ENCODE measurements around the gene VEPH1.
A peak's percentile ranks its signal among the peaks of the same experiment; 100 is the strongest.

Gene VEPH1

DNA sequence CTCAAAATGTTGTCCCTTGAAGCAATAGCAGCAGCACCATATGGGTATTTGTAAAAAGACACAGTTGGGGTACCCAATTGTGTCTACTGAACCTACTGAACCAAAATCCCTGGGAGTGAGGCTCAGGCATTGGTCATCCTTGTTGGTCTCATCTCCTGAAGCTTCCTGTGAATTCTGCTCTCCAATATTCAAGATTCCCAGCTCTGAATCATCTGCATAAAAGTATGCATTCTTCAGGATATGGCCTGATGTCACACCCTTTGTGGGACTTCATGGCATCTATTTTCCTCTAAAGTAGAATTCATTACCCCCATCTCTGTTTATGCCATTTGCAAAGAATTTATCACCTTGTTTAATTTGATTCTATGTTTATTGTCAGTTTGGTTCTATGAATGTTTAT lies 79.9 kb downstream of the VEPH1 start:
- DNase-seq = no peak

DNA sequence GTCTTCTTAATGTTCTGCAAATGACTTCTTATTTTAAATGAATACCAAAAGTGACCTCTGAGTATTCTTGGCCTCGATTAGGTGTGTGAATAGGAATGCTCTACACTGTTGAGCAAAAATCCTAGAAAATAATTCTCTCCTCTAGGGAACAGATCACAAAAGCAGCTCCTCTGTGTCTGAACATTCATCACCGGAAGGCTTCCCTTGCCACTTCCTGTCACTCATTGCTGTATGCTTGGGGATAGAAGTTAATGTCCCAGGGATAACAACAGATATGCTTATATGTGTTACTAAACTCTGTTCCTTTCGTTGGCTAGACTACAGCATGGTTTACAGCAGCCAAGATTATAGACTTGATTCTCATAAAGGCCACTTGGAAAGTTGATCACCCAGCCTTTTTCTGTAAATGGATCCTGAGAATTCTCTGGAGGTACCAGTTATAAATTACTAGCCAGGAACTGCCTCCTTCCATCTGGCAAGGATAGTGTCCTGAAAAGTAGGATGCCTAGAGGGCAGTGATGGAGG lies 82.5 kb downstream of the VEPH1 start:
- no peak for DNase-seq

DNA sequence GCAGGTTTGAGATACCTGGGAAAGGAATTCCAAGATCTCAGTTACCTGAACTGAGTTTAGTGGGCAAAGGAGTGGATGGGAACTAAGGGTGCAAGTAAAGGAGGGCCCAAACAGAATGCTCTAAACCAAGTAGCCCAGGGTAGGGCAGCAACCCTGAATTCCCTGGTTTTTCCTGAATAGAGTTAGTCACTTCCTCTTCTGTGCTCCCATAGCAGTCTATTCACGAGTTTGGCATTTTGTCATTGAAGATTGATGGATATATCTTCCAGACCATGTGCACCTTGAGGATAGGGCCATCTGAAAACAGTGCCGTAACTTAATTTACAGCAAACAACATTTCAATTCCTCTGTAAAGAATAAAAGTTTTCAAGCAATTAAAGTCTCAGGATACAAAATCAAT lies 85.1 kb downstream of the VEPH1 start:
- no peak for DNase-seq

DNA sequence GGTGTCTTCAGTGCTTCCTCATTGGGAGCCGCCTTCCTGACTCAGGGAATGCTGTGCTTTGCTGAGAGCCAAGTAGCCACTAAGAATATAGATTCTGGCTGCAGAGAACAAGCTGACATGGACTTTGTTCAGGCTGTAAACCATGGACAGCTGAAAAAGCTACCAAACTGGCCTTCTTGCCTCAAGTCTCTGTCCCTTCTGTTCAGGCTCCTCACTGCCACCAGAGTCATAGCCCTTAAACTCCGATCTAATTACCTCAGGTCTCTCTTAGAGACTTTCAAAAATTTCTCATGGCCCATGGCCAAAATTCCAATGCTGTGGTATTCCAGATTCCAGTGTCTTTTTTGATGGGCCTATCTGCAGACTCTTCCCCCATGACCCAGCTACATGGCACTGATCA lies 86.0 kb downstream of the VEPH1 start:
- DNase-seq = no peak

DNA sequence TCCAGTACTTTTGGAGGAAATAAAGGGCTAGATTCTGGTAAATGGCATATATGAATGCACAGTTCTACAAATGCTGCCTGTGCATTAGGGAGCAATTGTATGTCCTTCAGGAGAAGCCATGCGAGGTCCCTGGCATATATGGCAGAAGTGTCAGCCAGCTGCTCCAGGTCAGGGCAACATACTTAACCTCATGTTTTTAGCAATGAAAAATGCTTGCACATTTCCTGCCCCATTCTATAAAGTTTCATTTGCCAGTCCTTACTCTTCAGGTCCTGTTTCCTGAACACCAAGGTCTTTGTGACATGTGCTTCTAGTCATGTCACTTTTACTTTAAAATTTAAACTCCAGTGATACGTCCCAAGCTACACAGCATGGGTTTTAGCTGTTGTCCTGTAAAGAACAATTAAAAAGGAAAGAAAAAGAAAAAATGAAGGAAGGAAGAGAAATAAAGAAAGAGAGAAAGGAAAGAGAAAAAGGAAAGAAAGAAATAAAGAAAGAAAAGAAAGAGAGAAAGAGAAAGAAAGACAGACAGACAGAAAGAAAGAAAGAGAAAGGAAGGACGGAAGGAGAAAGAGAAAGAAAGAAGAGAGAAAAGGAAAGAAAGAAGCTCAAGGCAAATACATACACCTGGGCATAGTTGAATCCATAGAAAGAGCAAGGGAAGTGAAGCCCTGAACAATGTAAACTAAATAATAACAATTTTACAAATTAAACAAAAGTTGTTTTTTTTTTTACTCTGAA lies 86.7 kb downstream of the VEPH1 start:
- DNase-seq = no peak

DNA sequence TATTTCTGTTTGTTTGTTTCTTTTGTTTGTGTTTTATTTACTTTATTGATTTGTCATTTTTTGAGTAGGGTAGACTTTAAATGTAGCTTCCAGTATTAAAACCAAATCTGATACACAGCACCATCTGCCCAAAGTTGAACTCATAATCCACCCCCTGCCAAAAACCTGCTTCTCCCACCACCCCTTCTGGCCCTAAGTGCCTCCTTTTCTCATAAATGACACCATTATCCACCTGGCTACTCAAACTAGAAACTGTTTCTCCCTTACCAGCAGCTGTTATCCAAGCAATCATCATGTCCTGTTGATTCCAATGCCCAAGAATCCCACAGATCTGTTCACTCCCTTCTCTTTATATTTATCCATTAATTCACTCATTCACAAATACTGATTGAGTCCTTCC lies 88.4 kb downstream of the VEPH1 start:
- DNase-seq = no peak

DNA sequence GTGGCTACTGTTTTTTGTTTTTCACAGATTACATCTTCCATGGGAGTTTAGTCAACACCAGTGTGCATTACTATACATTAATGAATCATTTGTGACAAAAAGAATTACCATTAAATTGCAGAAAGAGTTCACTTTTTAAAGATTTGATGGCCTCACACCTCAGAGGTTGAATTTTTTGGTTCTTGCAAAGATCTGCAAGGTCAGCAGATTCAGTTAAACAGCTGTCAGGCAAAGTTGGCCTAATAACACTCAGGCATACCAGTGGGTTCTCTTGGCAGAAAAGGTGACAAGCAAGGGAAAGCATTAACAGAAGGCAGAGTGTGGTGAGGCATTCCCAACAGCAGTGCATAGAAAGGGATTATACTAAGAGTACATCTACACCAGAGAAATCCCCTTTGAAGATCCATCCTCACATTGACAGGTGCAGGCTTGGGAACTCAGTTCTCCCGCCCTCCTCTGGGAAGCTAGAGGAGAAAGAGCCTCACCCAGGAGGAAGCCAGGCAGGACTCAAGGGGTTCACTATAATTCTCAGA lies 90.8 kb downstream of the VEPH1 start:
- DNase-seq = no peak

DNA sequence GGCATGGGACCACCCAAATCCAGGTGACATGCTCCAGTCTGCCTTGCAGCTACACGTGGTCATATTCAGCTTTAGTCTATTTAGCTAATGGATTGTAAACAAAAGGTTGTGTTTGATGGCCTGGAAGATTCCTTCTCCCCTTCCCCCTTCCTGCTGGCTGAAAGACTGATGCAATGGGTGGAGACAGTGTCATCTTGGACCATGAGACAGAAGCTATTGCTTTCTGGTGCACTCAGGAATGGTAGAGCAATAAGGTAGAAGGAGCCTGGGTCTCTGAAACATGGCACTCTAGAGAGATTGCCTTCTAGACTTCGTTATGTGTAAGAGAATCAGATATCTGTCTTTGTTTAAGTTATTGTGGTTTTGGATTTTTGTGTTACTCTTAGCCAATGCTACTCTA lies 92.3 kb downstream of the VEPH1 start:
- no peak for DNase-seq

DNA sequence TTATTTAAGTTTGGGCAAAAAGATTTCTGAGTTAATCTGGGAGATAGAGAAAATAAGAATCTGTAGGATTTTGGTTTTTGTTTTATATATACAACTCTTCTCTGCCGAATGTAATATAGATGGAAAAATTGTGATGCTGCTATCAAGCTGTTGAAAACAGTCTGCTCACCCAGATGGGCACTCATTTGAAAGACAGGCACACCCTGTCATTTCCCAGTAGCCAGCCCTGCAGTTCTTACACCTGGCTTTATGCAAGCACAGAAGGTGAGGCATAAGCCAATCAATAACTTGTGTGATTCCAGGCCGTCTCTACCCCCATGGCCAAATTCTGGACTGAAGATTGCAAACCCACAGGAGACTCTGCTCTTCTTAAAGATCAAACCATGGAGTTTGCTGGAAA lies 93.7 kb downstream of the VEPH1 start:
- DNase-seq = no peak

DNA sequence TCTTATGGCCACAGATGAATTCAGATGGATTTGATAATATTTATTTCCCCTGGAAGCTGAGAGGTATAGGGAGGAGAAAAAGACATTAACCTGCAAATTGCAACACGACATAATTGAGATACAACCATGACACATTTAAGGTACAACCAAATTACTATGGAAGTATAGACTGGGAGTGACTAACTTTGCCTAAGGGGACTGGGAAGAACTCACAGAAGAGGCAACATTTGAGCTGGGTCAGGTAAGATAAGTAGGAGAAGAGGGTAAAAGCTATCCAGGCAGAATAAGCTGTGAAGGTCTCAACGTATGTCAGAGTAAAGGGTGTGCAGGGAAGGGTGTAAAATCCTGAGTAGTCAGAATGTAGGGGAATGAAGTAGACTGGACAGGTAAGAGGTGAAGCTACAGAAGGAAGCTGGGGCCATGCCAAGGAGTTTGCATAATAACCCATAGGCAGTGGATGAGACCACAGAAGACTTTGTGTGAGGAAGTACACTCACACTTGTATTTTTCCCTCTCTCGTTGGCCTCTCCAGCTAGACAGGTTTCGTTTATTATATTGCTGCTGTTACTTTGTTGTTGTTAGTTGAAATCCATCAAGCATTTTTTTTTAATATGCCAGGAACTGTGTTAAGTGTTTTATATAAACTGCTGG lies 94.6 kb downstream of the VEPH1 start:
- DNase-seq = peak; percentile 15

DNA sequence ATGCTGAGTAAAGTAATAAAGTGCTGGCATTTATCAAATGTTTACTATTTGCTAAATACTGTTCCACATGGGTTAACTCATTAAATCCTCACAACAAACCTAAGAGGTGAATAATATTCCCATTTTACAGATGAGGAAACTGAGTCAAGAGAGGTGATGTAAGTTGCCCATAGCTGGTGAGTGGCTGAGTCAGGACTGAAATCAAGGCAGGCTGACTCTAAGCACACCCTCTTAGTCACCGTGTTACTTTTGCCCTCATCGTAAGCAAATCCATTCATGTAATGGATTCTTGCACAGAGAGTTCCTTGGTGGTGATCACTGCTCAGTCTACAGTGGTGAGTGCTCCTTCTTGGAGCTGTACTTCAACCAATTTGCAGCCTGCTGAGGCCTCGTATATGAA lies 95.4 kb downstream of the VEPH1 start:
- no peak for DNase-seq

DNA sequence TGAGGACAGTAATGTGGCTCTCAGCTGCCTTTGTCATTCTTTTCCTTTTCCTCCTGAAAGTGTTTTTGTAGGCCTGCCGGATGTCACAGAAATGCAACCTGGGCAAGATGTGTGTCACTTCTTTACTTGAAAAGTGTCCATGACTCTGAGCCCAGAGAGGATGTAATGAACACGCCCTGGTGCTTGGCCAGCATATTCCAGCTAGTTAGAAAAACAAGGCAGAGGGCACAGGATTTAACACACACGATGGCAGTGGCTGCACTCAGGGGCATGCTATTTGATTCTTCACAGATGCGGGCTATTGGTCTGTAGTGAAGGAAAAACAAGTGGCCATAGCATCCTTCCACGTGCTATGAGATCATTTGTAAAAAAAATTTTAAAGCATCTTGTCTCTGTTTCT lies 96.8 kb downstream of the VEPH1 start:
- no peak for DNase-seq

DNA sequence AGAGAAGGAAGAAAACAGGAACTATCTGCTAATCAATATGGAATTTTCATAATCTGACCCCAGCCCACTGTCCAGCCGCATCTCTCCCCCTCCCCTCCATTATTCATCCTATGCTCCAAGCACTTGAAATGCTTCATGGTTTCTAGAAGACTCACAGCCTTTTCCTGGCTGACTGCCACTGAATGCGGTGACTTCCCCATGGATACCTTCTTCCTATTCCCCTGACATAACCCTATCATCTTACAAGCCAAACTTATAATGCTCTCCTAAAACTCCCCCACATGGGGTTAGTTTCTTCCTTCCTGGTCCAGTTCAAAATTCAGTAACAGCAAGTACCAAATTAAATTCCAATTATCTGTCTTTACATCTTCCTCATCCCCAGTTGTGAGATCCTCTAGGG lies 97.8 kb downstream of the VEPH1 start:
- no peak for DNase-seq

DNA sequence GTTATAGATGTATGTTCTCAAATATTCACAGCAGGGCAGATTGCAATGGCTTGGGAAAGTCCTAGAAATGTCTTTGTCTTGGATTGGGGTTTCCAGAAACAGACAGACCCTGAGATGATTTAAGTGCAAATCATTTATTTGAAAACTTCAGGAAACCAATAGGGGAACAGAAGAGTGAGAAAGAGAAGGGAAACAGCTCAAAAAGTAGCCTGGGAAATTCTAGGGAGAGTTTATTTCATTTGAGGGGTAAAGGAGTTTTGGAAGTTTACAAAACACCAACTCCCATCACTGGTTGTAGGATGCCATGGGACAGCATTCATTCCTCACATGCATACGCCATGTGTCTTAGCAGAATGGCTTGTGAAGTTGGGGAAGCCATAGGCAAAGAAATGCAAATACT lies 98.8 kb downstream of the VEPH1 start:
- no peak for DNase-seq

DNA sequence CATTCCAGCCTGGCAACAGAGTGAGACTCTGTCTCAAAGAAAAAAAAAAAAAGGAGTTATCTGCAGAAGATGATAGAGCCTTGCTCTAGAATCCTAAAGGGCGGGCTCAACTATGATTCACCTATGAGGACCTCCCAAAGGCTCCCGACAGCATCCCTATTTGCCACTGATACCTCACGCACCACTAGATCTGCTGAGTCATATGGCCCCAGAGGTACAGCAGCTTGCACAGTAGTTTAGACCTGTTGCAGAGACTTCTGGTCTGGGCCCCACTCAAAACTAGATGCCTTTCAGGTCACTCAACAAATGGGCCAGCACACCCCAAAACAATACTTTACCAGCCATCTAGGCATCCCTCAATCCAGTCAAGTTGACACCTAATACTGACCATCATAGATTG lies 104.6 kb downstream of the VEPH1 start:
- DNase-seq = no peak

DNA sequence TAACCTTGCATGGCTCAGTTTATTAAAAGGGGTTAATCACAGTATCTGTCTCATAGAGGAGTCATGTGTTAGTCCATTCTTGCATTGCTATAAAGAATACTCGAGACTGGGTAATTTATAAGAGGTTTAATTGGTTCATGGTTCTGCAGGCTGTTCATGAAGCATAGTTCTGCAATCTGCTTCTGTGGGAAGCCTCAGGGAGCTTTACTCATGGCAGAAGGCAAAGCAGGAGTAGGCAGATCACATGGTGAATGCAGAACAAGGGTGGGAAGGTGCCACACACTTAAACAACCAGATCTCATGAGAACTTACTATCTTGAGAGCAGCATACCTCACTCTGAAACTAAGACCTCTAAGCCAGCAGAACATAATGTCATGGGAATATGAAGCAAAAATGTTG lies 108.8 kb downstream of the VEPH1 start:
- no peak for DNase-seq

DNA sequence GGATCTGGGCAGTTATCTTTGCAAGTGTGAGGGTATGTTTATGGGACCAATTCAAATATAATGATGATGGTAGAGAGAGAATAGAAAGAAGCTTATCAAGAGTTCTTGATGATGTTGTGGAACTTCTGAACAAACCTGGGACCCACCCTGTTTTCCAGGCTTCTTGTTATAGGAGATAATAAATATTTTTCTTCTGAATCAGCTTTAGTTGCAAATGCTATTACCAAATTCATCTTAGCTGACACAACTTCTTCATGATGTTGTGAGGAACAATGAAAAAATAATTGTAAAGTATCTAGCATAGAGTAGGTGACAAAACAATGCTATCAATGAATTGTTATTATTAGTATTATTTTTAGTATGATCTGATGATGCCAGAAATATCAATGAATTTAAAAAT lies 110.1 kb downstream of the VEPH1 start:
- no peak for DNase-seq

DNA sequence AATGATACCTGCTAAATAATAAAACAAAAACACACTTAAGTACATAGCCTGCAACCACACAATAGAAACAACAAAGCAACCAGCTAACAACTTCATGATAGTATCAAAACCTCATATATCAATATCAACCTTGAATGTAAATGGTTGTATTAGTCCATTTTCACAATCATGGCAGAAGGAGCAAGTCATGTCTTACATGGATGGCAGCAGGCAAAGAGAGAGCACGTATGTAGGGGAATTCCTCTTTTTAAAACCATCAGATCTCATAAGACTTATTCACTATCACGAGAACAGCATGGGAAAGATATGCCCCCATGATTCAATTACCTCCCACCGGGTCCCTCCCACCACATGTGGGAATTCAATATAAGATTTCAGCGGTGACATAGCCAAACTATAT lies 111.1 kb downstream of the VEPH1 start:
- no peak for DNase-seq

DNA sequence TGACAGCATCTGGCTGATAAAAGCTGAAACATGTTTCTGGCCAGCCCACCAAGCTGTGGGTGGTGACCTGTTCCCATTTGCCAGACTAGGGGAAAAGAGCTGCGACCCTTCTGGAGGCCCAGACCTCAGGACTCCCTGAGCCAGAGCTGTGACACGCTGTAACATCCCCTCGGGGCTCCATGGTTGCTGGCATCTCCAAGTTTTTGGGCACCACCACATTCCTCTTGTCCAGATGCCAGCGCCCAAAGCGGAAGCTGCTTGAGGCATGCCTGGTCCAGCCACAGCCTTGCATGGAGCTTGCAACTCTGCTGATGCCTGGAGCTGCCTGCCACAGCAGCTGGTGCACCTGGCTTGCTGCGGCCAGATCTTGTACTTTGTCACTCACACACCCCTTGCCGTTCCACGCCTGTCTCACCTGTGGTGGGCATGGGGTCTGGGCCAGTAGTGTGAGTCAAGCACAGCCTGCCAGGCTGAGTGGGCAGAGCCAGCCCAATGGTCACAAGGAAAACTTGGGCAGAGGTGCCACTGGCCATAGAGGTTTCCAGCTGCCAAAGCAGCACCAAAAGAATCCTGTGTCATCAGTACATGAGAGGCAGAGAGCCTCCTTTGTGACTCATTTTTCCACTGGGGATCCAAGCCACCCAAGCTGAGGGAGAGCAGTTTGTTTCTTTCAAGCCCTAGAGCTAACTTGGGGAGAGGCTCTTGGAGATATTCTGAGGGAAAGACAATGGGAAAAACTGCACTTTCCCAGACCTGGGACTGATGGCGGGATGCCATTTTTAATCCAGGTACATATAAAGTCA lies 112.3 kb downstream of the VEPH1 start:
- DNase-seq = no peak

DNA sequence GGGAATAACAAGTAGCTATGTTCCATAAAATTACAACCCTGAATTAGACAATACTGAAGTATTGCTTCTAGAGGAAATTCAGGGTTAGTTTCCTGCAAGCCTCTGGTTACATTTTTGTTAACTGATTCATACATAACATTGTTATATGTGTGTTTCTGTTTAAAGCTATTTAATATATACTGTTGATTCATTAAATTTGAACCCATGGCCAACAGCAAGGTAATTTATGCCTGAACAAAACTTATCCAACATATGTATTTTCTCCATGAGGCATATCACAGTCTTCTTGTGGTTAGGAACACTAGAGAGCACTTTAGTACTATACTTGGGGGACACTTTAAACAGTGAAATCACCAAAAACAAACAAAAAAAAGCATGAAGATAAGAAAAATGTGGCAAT lies 114.2 kb downstream of the VEPH1 start:
- DNase-seq = no peak

DNA sequence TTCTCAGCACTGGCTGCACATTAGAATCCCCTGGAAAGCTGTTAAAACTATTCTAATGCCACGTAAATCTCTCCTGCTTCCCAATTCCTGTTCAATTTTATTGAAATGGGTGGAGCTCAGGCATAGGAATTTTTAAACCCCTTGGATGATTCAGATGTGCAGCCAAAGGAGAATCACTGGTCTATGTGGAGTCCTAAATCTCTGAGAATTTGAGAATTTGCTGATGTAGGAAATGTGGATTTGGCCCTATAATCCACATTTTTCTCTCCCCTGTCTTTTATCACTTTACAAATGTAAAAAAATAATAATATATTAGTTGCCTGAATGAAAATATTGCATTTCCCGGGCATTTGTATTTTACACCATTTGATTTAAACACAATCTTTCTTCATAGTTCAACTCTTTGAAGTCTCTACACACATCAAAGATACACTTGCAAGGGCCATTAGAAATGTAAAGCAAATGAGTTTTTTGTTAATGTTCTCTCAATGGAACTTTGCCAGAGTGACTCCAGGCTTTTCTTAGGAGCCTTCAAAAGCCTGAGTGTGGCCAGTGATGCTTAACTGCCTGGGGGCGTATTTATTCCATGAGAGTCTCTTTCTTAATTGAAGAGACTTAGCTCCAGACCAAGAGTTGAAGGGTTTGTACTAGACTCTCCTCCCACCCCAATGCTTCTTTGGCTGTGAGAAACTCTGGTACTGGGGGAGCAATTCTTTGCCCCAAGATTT lies 115.3 kb downstream of the VEPH1 start:
- DNase-seq = no peak

DNA sequence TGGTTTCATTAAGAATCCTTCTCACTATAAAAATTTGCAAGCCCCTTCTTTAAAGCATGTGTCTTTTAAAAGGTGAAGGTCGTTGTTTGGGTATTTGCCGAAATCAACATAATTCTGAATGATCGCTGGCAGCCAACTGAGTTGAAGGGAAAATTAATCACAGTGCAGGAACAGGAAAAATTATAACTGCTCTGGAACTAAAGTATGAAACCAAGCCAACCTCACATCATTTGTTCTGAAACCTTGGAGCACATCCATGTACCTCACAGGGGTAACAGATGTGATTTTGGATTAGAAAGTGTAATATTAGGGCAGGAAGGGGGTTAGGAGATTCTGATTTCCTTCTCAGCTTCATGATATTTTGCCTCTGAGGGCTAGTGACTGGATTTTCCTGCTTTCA lies 118.7 kb downstream of the VEPH1 start:
- DNase-seq = no peak

DNA sequence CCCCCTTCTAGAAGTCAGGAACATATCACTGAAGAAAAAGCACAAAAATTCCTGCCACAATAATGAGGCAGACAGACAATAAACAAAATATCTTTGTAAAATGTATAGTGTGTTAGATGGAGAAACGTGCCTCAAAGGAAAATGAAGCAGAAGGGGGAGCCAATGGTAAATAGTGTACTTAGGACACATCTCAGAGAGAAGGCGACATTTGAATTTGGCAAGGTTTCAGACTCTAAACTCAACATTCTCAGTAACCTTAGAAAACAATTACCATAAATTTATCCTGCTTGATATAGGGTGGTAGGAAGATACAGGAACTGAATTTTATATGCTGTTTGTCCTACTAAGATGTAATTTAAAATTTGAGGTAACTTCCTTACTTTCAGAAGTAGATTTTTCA lies 119.2 kb downstream of the VEPH1 start:
- DNase-seq = no peak

Measured in hematopoietic multipotent progenitor cell treated with erythropoietin and hydrocortisone succinate and interleukin-3 and kit ligand, for 4 days (in vitro differentiated cells).